Endothelial cell of umbilical vein (primary cell): ENCODE data around the gene ELMOD3. TPM values are rescaled to one million over a fixed set of nuclear protein-coding genes. Genes with fewer than 3 reads are reported as not detected.
"Not testable (repeated sequence)": the region's sequence is repeated elsewhere in the genome, so short reads cannot be mapped to it uniquely, and the experiment has no call there.

Source experiments
- BruUV-seq: library from RNA; stranded (reverse); fragments of 400-500 nt; replicated peaks from 2 replicates; lab custom pipeline; 2021; lab: Mats Ljungman, UMichigan
- CTCF ChIA-PET: fragments of 300-600, 350-600 bp; sonication (Branson Sonifier 250); formaldehyde crosslinking; loops from one replicate; lab custom pipeline; 2021; ENCODE audit warnings: antibody characterized with exemption, inconsistent platforms; lab: Charles Lee
- POLR2A ChIA-PET: fragments of 300-600, 350-600 bp; sonication (Branson Sonifier 250); formaldehyde crosslinking; loops from one replicate; lab custom pipeline; 2021; ENCODE audit warnings: antibody characterized with exemption, inconsistent platforms; lab: Charles Lee
- DNase-seq: peaks from one replicate; pipeline ENCODE4 v3.0.0-alpha.2; 2011; ENCODE audit warnings: low read depth, low spot score
- FAIRE-seq: peaks from 2 replicates; lab custom pipeline; 2011; peaks lifted over from hg19 to GRCh38; lab: Jason Lieb, UNC
- H2AFZ ChIP-seq: 2 replicates; pipeline ENCODE4 v1.6.0; 2012; ENCODE audit warnings: low read depth, low read length, control low read depth, inconsistent platforms
- H3K27ac ChIP-seq: 2 replicates; pipeline ENCODE4 v1.5.1; 2011; ENCODE audit warnings: low read depth, mild to moderate bottlenecking, control low read depth, low read length, moderate library complexity; ENCODE audit not compliant: insufficient read depth
- H3K27me3 ChIP-seq, 2 experiments: 2 replicates each; pipeline versions ENCODE4 v1.6.0 to v1.6.1; 2011; ENCODE audit warnings: low read length in 2 of 2, mixed read lengths in 1 of 2; ENCODE audit not compliant: control insufficient read depth in 2 of 2, insufficient read depth in 2 of 2
- H3K36me3 ChIP-seq, 2 experiments: 2 replicates in 1 of 2; 3 replicates in 1 of 2; pipeline ENCODE4 v1.5.1; 2011; ENCODE audit warnings: low read length in 2 of 2, mild to moderate bottlenecking in 1 of 2, moderate library complexity in 1 of 2; ENCODE audit not compliant: control insufficient read depth in 2 of 2, insufficient read depth in 2 of 2; ENCODE audit errors: extremely low read depth in 1 of 2
- H3K4me1 ChIP-seq: 3 replicates; pipeline ENCODE4 v1.5.1; 2011; ENCODE audit warnings: mild to moderate bottlenecking, low read length; ENCODE audit not compliant: control insufficient read depth, insufficient read depth; ENCODE audit errors: extremely low read depth
- H3K4me2 ChIP-seq: 2 replicates; pipeline ENCODE4 v1.6.1; 2011; ENCODE audit warnings: low read length, control low read depth, mixed read lengths; ENCODE audit not compliant: insufficient read depth
- H3K4me3 ChIP-seq, 3 experiments: fragments of 200-600 bp in 1 of 3; sonication (generic), shearing (Covaris generic) in 1 of 3; replicated peaks in 1 of 3; 2 replicates each; pipeline ENCODE4 v1.5.1; 2011 to 2016; ENCODE audit warnings: control low read depth in 3 of 3, low read length in 3 of 3, mild to moderate bottlenecking in 2 of 3, inconsistent platforms in 1 of 3, low read depth in 1 of 3, moderate library complexity in 1 of 3; ENCODE audit not compliant: insufficient read depth in 1 of 3
- H3K79me2 ChIP-seq: 2 replicates; pipeline ENCODE4 v1.6.0; 2012; ENCODE audit warnings: low read length, inconsistent platforms; ENCODE audit not compliant: control insufficient read depth, insufficient read depth
- H3K9ac ChIP-seq: replicated peaks from 2 replicates; pipeline ENCODE3; 2011; ENCODE audit warnings: low read length, control low read depth; ENCODE audit not compliant: insufficient read depth; ENCODE audit errors: extremely low read depth
- H3K9me1 ChIP-seq: replicated peaks from 3 replicates; pipeline ENCODE4 v1.6.0; 2011; ENCODE audit warnings: mild to moderate bottlenecking, low read length; ENCODE audit not compliant: control insufficient read depth, insufficient read depth; ENCODE audit errors: extremely low read depth
- H3K9me3 ChIP-seq: replicated peaks from 2 replicates; pipeline ENCODE4 v1.5.1; 2012; ENCODE audit warnings: low read length, inconsistent platforms; ENCODE audit not compliant: control insufficient read depth, insufficient read depth
- H4K20me1 ChIP-seq: replicated peaks from 2 replicates; pipeline ENCODE3; 2011; ENCODE audit warnings: mild to moderate bottlenecking, low read length; ENCODE audit not compliant: control insufficient read depth, insufficient read depth; ENCODE audit errors: extremely low read depth
- CTCF ChIP-seq, 2 donors: IDR thresholded peaks; 1 replicate in 1 of 2; 2 replicates in 1 of 2; pipeline ENCODE4 v1.5.1; 2011; ENCODE audit warnings: low read length in 2 of 2, mild to moderate bottlenecking in 2 of 2, moderate library complexity in 2 of 2, control low read depth in 1 of 2, inconsistent platforms in 1 of 2, low read depth in 1 of 2; ENCODE audit not compliant: insufficient read depth in 1 of 2; ENCODE audit errors: extremely low read depth in 1 of 2
- EZH2 ChIP-seq: IDR thresholded peaks from 2 replicates; pipeline ENCODE4 v1.6.1; 2012; ENCODE audit warnings: borderline replicate concordance, low read depth, mild to moderate bottlenecking, moderate library complexity, low read length, inconsistent platforms; ENCODE audit not compliant: severe bottlenecking
- FOS ChIP-seq: IDR thresholded peaks from 2 replicates; pipeline ENCODE4 v1.6.1; 2011; ENCODE audit warnings: mild to moderate bottlenecking, low read length, moderate library complexity, borderline replicate concordance; ENCODE audit not compliant: insufficient read depth
- GATA2 ChIP-seq: IDR thresholded peaks from 2 replicates; pipeline ENCODE4 v1.7.0; 2011; ENCODE audit warnings: low read depth, mild to moderate bottlenecking, moderate library complexity, mixed read lengths, low read length; ENCODE audit not compliant: insufficient read length, insufficient read depth
- JUN ChIP-seq: IDR thresholded peaks from 2 replicates; pipeline ENCODE4 v1.6.1; 2011; ENCODE audit warnings: borderline replicate concordance, low read depth; ENCODE audit not compliant: insufficient read length, insufficient read depth
- MAX ChIP-seq: IDR thresholded peaks from 2 replicates; pipeline ENCODE4 v1.6.1; 2011; ENCODE audit not compliant: insufficient read depth, insufficient read length
- MYC ChIP-seq: IDR thresholded peaks from one replicate; pipeline ENCODE4 v1.6.1; 2011; ENCODE audit warnings: mild to moderate bottlenecking, low read depth, low read length
- POLR2A ChIP-seq: IDR thresholded peaks from 2 replicates; pipeline ENCODE4 v1.6.1; 2012; ENCODE audit warnings: low read depth, mild to moderate bottlenecking, control low read depth, low read length
- POLR2AphosphoS5 ChIP-seq: IDR thresholded peaks from 2 replicates; pipeline ENCODE4 v1.6.1; 2012; ENCODE audit warnings: low read depth, mild to moderate bottlenecking, control low read depth, low read length, moderate library complexity; ENCODE audit not compliant: insufficient read depth
- dilution Hi-C: fragments of 300-500 bp; cut with MboI; formaldehyde crosslinking; loops from one replicate; pipeline ENCODE4 v1.15.0; 2019; ENCODE audit warnings: low sequenced_read_pairs; ENCODE audit not compliant: extremely low pct_ligation_motif_present
- intact Hi-C: fragments of 100-400 bp; cut with micrococcal nuclease; formaldehyde crosslinking; loops from one replicate; pipeline ENCODE4 v1.10.0; 2022
- polyA plus RNA-seq, 4 experiments: library from polyadenylated mRNA; depleted of rRNA in 3 of 4; stranded (reverse) in 3 of 4; unstranded in 1 of 4; fragments of >200 nt; gene quantifications; 2 replicates each; pipeline versions ENCODE4 v1.2.1 to v1.2.3, GENCODE V29; 2011 to 2012; ENCODE audit warnings: missing spikeins in 1 of 4
- total RNA-seq: library from RNA; stranded (reverse); gene quantifications from 2 replicates; pipeline ENCODE4 v1.2.3, GENCODE V29; 2021

ELMOD3 gene
- total and polyA plus RNA-seq, 2 donors (not counting 3 experiments of a cell fraction or from before 2014, with no cell fraction given): 12.3 to 22.0 TPM

DNA sequence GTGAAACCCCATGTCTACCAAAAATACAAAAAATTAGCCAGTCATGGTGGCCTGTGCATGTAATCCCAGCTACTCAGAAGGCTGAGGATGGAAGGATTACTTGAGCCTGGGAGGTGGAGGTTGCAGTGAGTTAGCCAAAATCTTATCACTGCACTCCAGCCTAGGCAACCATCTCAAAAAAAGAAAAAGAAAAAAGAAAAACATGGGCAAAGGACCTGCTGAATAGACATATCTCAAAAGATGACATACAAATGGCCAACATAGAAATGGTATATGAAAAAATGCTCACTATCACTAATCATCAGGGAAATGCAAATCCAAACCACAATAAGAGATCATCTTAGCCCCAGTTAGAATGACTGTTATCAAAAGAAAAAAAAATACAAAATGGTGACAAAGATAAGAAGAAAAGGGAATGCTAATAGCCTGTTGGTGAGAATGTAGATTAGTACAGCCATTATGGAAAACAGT is 25.4 kb upstream of the ELMOD3 start:
- FAIRE-seq: no peak
- Histone ChIP-seq H3K36me3 (peaks cover 3 to 9% of the 10 kb centered on the region in 2 experiments), H3K79me2 (peaks cover 36% of the 10 kb centered on the region), H3K9me1 (no peaks in the 10 kb centered on the region), H3K27me3 (no peaks in the 10 kb centered on the region), H2AFZ (no peak overlapping the region), H3K4me2 (no peak overlapping the region), H3K4me1 (peaks cover 29% of the 10 kb centered on the region), H3K27ac (no peak overlapping the region), H4K20me1 (peaks cover 4% of the 10 kb centered on the region), H3K9ac (no peak overlapping the region), H3K4me3 (no peak overlapping the region), H3K9me3 (no peaks in the 10 kb centered on the region)
- POLR2A ChIA-PET: no interaction called here
- DNase-seq: no peak
- dilution Hi-C loops: no loop called here
- TF ChIP-seq JUN: no peak
- no peak for TF ChIP-seq POLR2A
- TF ChIP-seq MYC: no peak
- no peak for TF ChIP-seq EZH2
- no peak for TF ChIP-seq POLR2AphosphoS5
- TF ChIP-seq CTCF (IDR thresholded peaks at IDR 0.05; ENCODE audit: extremely low read depth in 1 of 2, insufficient read depth in 1 of 2, low read depth in 1 of 2, low read length in 2 of 2): no peak
- TF ChIP-seq GATA2: no peak
- TF ChIP-seq FOS: no peak
- no peak for TF ChIP-seq MAX
- no TSS peak for BruUV-seq
- intact Hi-C loops: loop anchor here (5.0 kb wide), 1 partner anchor 208 kb away; the partner anchor contains the start of gene MAT2A
- CTCF ChIA-PET: no interaction called here

- H3K27ac ChIP-seq, H3K9me3 ChIP-seq, FAIRE-seq, H3K4me3 ChIP-seq, H3K36me3 ChIP-seq, H3K9me1 ChIP-seq, BruUV-seq, POLR2A ChIA-PET, H4K20me1 ChIP-seq, H3K4me2 ChIP-seq, H3K9ac ChIP-seq, dilution Hi-C loops, CTCF ChIA-PET, H2AFZ ChIP-seq, H3K27me3 ChIP-seq, DNase-seq: not testable (repeated sequence)
- Histone ChIP-seq H3K79me2 (peaks cover 31% of the 10 kb centered on the region), H3K4me1 (peaks cover 28% of the 10 kb centered on the region)
- intact Hi-C loops: loop anchor here (5.0 kb wide), 1 partner anchor 208 kb away; the partner anchor contains the start of gene MAT2A
These were observed 24.9 kb upstream of the ELMOD3 start for GRCh38 chr2:85329701-85330100.
